MG63 (cell line): ENCODE measurements around the gene PRF1. TPM values are rescaled to one million over a fixed set of nuclear protein-coding genes. Genes with fewer than 3 reads are reported as not detected.

Experiments
- DNase-seq: peaks from one replicate; pipeline ENCODE4 v3.0.0-alpha.2; 2020
- H3K27me3 ChIP-seq: fragments of 250-450 bp; sonication (Bioruptor Pico); 2 replicates; pipeline ENCODE4 v1.5.1; 2020; ENCODE audit warnings: mild to moderate bottlenecking, moderate library complexity
- H3K36me3 ChIP-seq: fragments of 250-450 bp; sonication (Bioruptor Pico); 2 replicates; pipeline ENCODE4 v1.5.1; 2020; ENCODE audit warnings: mild to moderate bottlenecking, moderate library complexity
- H3K4me3 ChIP-seq: fragments of 250-450 bp; sonication (Bioruptor Pico); 2 replicates; pipeline ENCODE4 v1.5.1; 2020; ENCODE audit warnings: mild to moderate bottlenecking, moderate library complexity
- H3K9me3 ChIP-seq: fragments of 250-450 bp; sonication (Bioruptor Pico); 2 replicates; pipeline ENCODE4 v1.5.1; 2020; ENCODE audit warnings: mild to moderate bottlenecking, moderate library complexity
- total RNA-seq: library from RNA; depleted of rRNA; stranded (reverse); fragments of >200 nt; shearing (Covaris generic); gene quantifications from 2 replicates; pipeline ENCODE4 v1.2.3, GENCODE V29; 2014; ENCODE audit warnings: low replicate concordance

The PRF1 gene
- total RNA-seq, 1 experiment from 2014 or later: not detected

- Histone ChIP-seq H3K4me3 (no peak overlapping the region), H3K36me3 (no peaks in the 10 kb centered on the region), H3K27me3 (no peaks in the 10 kb centered on the region), H3K9me3 (no peaks in the 10 kb centered on the region)
- DNase-seq: no peak
These were observed 28.7 kb downstream of the PRF1 start for GRCh38 chr10:70573599-70574506.

GRCh38 chr10:70571636-70572439 is 30.7 kb downstream of the PRF1 start:
- no peak overlapping the region for H3K4me3 ChIP-seq
- H3K36me3 ChIP-seq: no peaks in the 10 kb centered on the region
- DNase-seq: no peak
- H3K27me3 ChIP-seq: no peaks in the 10 kb centered on the region
- no peaks in the 10 kb centered on the region for H3K9me3 ChIP-seq

GRCh38 chr10:70571236-70571635 is 31.3 kb downstream of the PRF1 start:
- DNase-seq: no peak
- Histone ChIP-seq H3K4me3 (no peak overlapping the region), H3K36me3 (no peaks in the 10 kb centered on the region), H3K27me3 (no peaks in the 10 kb centered on the region), H3K9me3 (no peaks in the 10 kb centered on the region)

- Histone ChIP-seq H3K27me3 (no peaks in the 10 kb centered on the region), H3K4me3 (no peak overlapping the region), H3K36me3 (no peaks in the 10 kb centered on the region), H3K9me3 (no peaks in the 10 kb centered on the region)
- no peak for DNase-seq
These were observed 33.6 kb downstream of the PRF1 start for GRCh38 chr10:70568781-70569495.

- no peak for DNase-seq
- Histone ChIP-seq H3K27me3 (no peaks in the 10 kb centered on the region), H3K36me3 (no peaks in the 10 kb centered on the region), H3K4me3 (no peak overlapping the region), H3K9me3 (no peaks in the 10 kb centered on the region)
These were observed 34.4 kb downstream of the PRF1 start for GRCh38 chr10:70568113-70568512.

- Histone ChIP-seq H3K36me3 (no peaks in the 10 kb centered on the region), H3K4me3 (no peak overlapping the region), H3K9me3 (no peaks in the 10 kb centered on the region), H3K27me3 (no peaks in the 10 kb centered on the region)
- DNase-seq: no peak
These were observed 34.9 kb downstream of the PRF1 start for GRCh38 chr10:70567603-70568002.

- DNase-seq: no peak
- Histone ChIP-seq H3K9me3 (no peaks in the 10 kb centered on the region), H3K4me3 (no peak overlapping the region), H3K36me3 (no peaks in the 10 kb centered on the region), H3K27me3 (no peaks in the 10 kb centered on the region)
These were observed 35.8 kb downstream of the PRF1 start for GRCh38 chr10:70566515-70567290.

GRCh38 chr10:70565556-70566514 is 36.7 kb downstream of the PRF1 start:
- H3K36me3 ChIP-seq: no peaks in the 10 kb centered on the region
- no peak overlapping the region for H3K4me3 ChIP-seq
- H3K27me3 ChIP-seq: no peaks in the 10 kb centered on the region
- no peaks in the 10 kb centered on the region for H3K9me3 ChIP-seq
- no peak for DNase-seq

- Histone ChIP-seq H3K4me3 (no peak overlapping the region), H3K36me3 (no peaks in the 10 kb centered on the region), H3K27me3 (no peaks in the 10 kb centered on the region), H3K9me3 (no peaks in the 10 kb centered on the region)
- no peak for DNase-seq
These were observed 37.6 kb downstream of the PRF1 start for GRCh38 chr10:70564901-70565351.

- Histone ChIP-seq H3K9me3 (no peaks in the 10 kb centered on the region), H3K36me3 (no peaks in the 10 kb centered on the region), H3K4me3 (no peak overlapping the region), H3K27me3 (no peaks in the 10 kb centered on the region)
- no peak for DNase-seq
These were observed 38.3 kb downstream of the PRF1 start for GRCh38 chr10:70564113-70564725.

- no peak for DNase-seq
- Histone ChIP-seq H3K9me3 (no peaks in the 10 kb centered on the region), H3K36me3 (no peaks in the 10 kb centered on the region), H3K4me3 (no peak overlapping the region), H3K27me3 (no peaks in the 10 kb centered on the region)
These were observed 39.3 kb downstream of the PRF1 start for GRCh38 chr10:70563230-70563629.

- Histone ChIP-seq H3K9me3 (no peaks in the 10 kb centered on the region), H3K36me3 (no peaks in the 10 kb centered on the region), H3K4me3 (no peak overlapping the region), H3K27me3 (no peaks in the 10 kb centered on the region)
- DNase-seq: no peak
These were observed 40.3 kb downstream of the PRF1 start for GRCh38 chr10:70562036-70562755.

GRCh38 chr10:70561558-70561957 is 41.0 kb downstream of the PRF1 start:
- no peak overlapping the region for H3K4me3 ChIP-seq
- no peaks in the 10 kb centered on the region for H3K36me3 ChIP-seq
- H3K9me3 ChIP-seq: no peaks in the 10 kb centered on the region
- H3K27me3 ChIP-seq: no peaks in the 10 kb centered on the region
- DNase-seq: no peak

GRCh38 chr10:70561070-70561469 is 41.5 kb downstream of the PRF1 start:
- no peaks in the 10 kb centered on the region for H3K27me3 ChIP-seq
- DNase-seq: no peak
- no peaks in the 10 kb centered on the region for H3K9me3 ChIP-seq
- H3K36me3 ChIP-seq: no peaks in the 10 kb centered on the region
- H3K4me3 ChIP-seq: no peak overlapping the region
